HepG2 (cell line): ENCODE data around the gene UACA.

Experiments
- ISL2 ChIP-seq: sonication (generic); formaldehyde crosslinking; IDR thresholded peaks from 2 replicates; pipeline ENCODE4 v1.5.0; 2020; ENCODE audit warnings: missing genetic modification reagents
- NFIC ChIP-seq: IDR thresholded peaks from 2 replicates; pipeline ENCODE4 v1.6.1; 2012; ENCODE audit warnings: mild to moderate bottlenecking, low read length, inconsistent platforms
- SP2 ChIP-seq: sonication (generic); formaldehyde crosslinking; IDR thresholded peaks from 2 replicates; pipeline ENCODE4 v1.5.1; 2020; ENCODE audit warnings: mild to moderate bottlenecking, missing genetic modification reagents
- ZNF292 ChIP-seq: sonication (generic); formaldehyde crosslinking; IDR thresholded peaks from 2 replicates; pipeline ENCODE4 v1.8.1; 2022; ENCODE audit warnings: mild to moderate bottlenecking, low read depth, missing genetic modification reagents, borderline replicate concordance
- ZNF44 ChIP-seq: sonication (generic); formaldehyde crosslinking; IDR thresholded peaks from 2 replicates; pipeline ENCODE4 v1.5.1; 2020; ENCODE audit warnings: mild to moderate bottlenecking, missing genetic modification reagents
- ZNF747 ChIP-seq: sonication (generic); formaldehyde crosslinking; IDR thresholded peaks from 2 replicates; pipeline ENCODE4 v1.8.1; 2023; ENCODE audit warnings: missing genetic modification reagents, mild to moderate bottlenecking, borderline replicate concordance
- TF ChIP-seq, protein P1 (sequence below): sonication (generic); formaldehyde crosslinking; IDR thresholded peaks from 2 replicates; pipeline ENCODE4 v1.5.0; 2020; ENCODE audit warnings: mild to moderate bottlenecking, missing genetic modification reagents, moderate library complexity
- TF ChIP-seq, protein P2 (sequence below): sonication (generic); formaldehyde crosslinking; conservative IDR thresholded peaks from 2 replicates; pipeline ENCODE4 v1.5.0; 2020; ENCODE audit warnings: missing genetic modification reagents
- TF ChIP-seq, protein P3 (sequence below): sonication (generic); formaldehyde crosslinking; IDR thresholded peaks from 2 replicates; pipeline ENCODE4 v1.4.0; 2020; ENCODE audit warnings: mild to moderate bottlenecking, missing genetic modification reagents
- TF ChIP-seq, protein P4 (sequence below): IDR thresholded peaks from 2 replicates; pipeline ENCODE4 v1.6.1; 2016; ENCODE audit warnings: mild to moderate bottlenecking, missing biosample characterization, missing genetic modification reagents

DNA sequence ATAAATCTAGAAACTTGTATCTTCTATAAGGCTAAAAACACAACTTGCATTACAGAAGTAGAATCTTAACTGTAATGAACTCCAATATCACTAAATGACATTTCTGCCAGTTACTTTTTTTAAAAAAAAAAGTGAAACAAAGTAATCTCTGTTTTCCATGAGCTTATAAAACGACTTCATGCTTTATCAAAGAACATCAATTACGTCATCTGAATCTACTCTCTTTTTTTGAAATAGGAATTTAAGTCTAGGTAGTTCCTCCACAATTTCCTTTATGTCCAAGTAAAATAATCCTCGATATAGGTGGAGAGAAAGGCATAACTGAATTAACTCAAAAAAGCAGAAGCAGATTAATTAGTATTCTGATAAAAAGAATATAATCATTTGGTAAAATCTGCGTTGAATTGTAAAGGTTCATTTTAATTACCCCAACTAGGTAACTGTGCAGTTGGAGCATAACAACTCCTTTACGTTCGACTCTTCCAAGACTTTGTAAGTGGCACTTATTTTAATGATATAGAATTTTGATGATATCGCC lies 1.4 kb downstream of the UACA start:
- TF ChIP-seq, protein P1, sequence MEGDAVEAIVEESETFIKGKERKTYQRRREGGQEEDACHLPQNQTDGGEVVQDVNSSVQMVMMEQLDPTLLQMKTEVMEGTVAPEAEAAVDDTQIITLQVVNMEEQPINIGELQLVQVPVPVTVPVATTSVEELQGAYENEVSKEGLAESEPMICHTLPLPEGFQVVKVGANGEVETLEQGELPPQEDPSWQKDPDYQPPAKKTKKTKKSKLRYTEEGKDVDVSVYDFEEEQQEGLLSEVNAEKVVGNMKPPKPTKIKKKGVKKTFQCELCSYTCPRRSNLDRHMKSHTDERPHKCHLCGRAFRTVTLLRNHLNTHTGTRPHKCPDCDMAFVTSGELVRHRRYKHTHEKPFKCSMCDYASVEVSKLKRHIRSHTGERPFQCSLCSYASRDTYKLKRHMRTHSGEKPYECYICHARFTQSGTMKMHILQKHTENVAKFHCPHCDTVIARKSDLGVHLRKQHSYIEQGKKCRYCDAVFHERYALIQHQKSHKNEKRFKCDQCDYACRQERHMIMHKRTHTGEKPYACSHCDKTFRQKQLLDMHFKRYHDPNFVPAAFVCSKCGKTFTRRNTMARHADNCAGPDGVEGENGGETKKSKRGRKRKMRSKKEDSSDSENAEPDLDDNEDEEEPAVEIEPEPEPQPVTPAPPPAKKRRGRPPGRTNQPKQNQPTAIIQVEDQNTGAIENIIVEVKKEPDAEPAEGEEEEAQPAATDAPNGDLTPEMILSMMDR (CRISPR knock-in tag) = no peak
- TF ChIP-seq NFIC (no peak), ISL2 (CRISPR knock-in tag) (no peak), ZNF292 (CRISPR knock-in tag) (no peak), ZNF747 (CRISPR knock-in tag) (no peak), ZNF44 (no peak), SP2 (CRISPR knock-in tag) (no peak)
- TF ChIP-seq, protein P2, sequence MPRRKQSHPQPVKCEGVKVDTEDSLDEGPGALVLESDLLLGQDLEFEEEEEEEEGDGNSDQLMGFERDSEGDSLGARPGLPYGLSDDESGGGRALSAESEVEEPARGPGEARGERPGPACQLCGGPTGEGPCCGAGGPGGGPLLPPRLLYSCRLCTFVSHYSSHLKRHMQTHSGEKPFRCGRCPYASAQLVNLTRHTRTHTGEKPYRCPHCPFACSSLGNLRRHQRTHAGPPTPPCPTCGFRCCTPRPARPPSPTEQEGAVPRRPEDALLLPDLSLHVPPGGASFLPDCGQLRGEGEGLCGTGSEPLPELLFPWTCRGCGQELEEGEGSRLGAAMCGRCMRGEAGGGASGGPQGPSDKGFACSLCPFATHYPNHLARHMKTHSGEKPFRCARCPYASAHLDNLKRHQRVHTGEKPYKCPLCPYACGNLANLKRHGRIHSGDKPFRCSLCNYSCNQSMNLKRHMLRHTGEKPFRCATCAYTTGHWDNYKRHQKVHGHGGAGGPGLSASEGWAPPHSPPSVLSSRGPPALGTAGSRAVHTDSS (CRISPR knock-in tag) = no peak
- TF ChIP-seq, protein P3, sequence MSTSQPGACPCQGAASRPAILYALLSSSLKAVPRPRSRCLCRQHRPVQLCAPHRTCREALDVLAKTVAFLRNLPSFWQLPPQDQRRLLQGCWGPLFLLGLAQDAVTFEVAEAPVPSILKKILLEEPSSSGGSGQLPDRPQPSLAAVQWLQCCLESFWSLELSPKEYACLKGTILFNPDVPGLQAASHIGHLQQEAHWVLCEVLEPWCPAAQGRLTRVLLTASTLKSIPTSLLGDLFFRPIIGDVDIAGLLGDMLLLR (CRISPR knock-in tag) = no peak
- TF ChIP-seq, protein P4, sequence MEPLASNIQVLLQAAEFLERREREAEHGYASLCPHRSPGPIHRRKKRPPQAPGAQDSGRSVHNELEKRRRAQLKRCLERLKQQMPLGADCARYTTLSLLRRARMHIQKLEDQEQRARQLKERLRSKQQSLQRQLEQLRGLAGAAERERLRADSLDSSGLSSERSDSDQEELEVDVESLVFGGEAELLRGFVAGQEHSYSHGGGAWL (CRISPR knock-in tag) = no peak
